Measurements from ENCODE around the gene ST6GALNAC6.
A peak's percentile ranks its signal among the peaks of the same experiment; 100 is the strongest.
"Not testable (repeated sequence)": the region's sequence is repeated elsewhere in the genome, so short reads cannot be mapped to it uniquely, and the experiment has no call there.

Gene ST6GALNAC6

GRCh38 chr9:127844821-127845359 is 54.5 kb downstream of the ST6GALNAC6 start:
- Mint-ChIP-seq H3K9me3 (peaks cover 8% of the 10 kb centered on the region), H3K4me3 (no peak overlapping the region), H3K27me3 (ENCODE audit: low read depth) (peaks cover 3% of the 10 kb centered on the region), H3K36me3 (ENCODE audit: low read depth) (peaks cover 3% of the 10 kb centered on the region), H3K27ac (peak overlapping the region; percentile 59 to 89 (median 62)), H3K4me1 (peaks cover 25% of the 10 kb centered on the region)
- no peak for TF ChIP-seq CTCF (IDR thresholded peaks at IDR 0.05; ENCODE audit: unreplicated experiment in 3 of 3)

- Mint-ChIP-seq H3K9me3 (no peaks in the 10 kb centered on the region), H3K27me3 (ENCODE audit: low read depth) (peaks cover 3% of the 10 kb centered on the region), H3K27ac (peak overlapping the region; percentile 26 to 79 (median 30)), H3K4me3 (no peak overlapping the region), H3K4me1 (peaks cover 44% of the 10 kb centered on the region), H3K36me3 (ENCODE audit: low read depth) (no peaks in the 10 kb centered on the region)
- no peak for TF ChIP-seq CTCF (IDR thresholded peaks at IDR 0.05; ENCODE audit: unreplicated experiment in 3 of 3)
Measured at GRCh38 chr9:127841087-127841835, 58.1 kb downstream of the ST6GALNAC6 start.

- no peak for TF ChIP-seq CTCF (IDR thresholded peaks at IDR 0.05; ENCODE audit: unreplicated experiment in 3 of 3)
- Mint-ChIP-seq H3K27me3 (ENCODE audit: low read depth) (peaks cover 3% of the 10 kb centered on the region), H3K9me3 (no peaks in the 10 kb centered on the region), H3K4me3 (no peak overlapping the region), H3K4me1 (peaks cover 48% of the 10 kb centered on the region), H3K36me3 (ENCODE audit: low read depth) (no peaks in the 10 kb centered on the region), H3K27ac (peak overlapping the region; percentile 71 to 81 (median 73))
Measured at GRCh38 chr9:127838375-127839078, 60.9 kb downstream of the ST6GALNAC6 start.

- peaks cover 49% of the 10 kb centered on the region for H3K4me1 Mint-ChIP-seq
- H3K27me3 Mint-ChIP-seq (ENCODE audit: low read depth): peaks cover 3% of the 10 kb centered on the region
- H3K36me3 Mint-ChIP-seq (ENCODE audit: low read depth): no peaks in the 10 kb centered on the region
- H3K9me3 Mint-ChIP-seq: no peaks in the 10 kb centered on the region
- peak overlapping the region; percentile 12 to 77 (median 73) for H3K27ac Mint-ChIP-seq
- no peak overlapping the region for H3K4me3 Mint-ChIP-seq
- no peak for TF ChIP-seq CTCF (IDR thresholded peaks at IDR 0.05; ENCODE audit: unreplicated experiment in 3 of 3)
Measured at GRCh38 chr9:127837346-127837745, 62.1 kb downstream of the ST6GALNAC6 start.

GRCh38 chr9:127836561-127836960 is 62.8 kb downstream of the ST6GALNAC6 start:
- not testable (repeated sequence) for H3K4me3 Mint-ChIP-seq; H3K27me3 Mint-ChIP-seq (ENCODE audit: low read depth); H3K36me3 Mint-ChIP-seq (ENCODE audit: low read depth); H3K9me3 Mint-ChIP-seq
- H3K27ac Mint-ChIP-seq: peak overlapping the region; percentile 64 to 82 (median 72)
- H3K4me1 Mint-ChIP-seq: peaks cover 49% of the 10 kb centered on the region

GRCh38 chr9:127835991-127836516 is 63.3 kb downstream of the ST6GALNAC6 start:
- Mint-ChIP-seq H3K4me1 (peaks cover 47% of the 10 kb centered on the region), H3K27me3 (ENCODE audit: low read depth) (peaks cover 3% of the 10 kb centered on the region), H3K9me3 (no peaks in the 10 kb centered on the region), H3K36me3 (ENCODE audit: low read depth) (no peaks in the 10 kb centered on the region), H3K27ac (peak overlapping the region; percentile 64 to 82 (median 72)), H3K4me3 (peak overlapping the region in 2 of 3 experiments; percentile 23 to 25)
- TF ChIP-seq CTCF (IDR thresholded peaks at IDR 0.05; ENCODE audit: unreplicated experiment in 3 of 3): no peak
